ENCODE measurements around the gene PRPF19.
A peak's percentile ranks its signal among the peaks of the same experiment; 100 is the strongest.

PRPF19 gene

DNA sequence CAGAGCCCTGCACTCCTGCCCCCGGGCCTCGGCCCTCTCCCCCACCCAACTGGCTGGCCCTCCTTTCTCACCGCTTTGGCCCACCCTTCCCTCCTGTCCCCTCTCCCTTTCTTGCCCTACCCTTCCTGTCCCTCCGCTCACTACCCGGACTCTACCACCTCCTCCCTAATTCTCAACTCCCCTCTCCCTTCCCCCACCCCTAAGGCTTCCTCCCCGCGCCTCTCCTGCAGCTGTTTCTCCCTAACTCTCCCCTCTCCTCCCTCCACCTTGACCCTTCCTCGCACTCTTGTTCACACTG, 45.2 kb upstream of the PRPF19 start:
- H3K4me3 ChIP-seq (ENCODE audit: low read depth, low read length), result peak overlapping the region; percentile 73
- DNase-seq (ENCODE audit: low read depth), result peak; percentile 58
- TF ChIP-seq CTCF (IDR thresholded peaks at IDR 0.05; ENCODE audit: insufficient read depth, low read depth, low read length, missing control alignments), result no peak

DNA sequence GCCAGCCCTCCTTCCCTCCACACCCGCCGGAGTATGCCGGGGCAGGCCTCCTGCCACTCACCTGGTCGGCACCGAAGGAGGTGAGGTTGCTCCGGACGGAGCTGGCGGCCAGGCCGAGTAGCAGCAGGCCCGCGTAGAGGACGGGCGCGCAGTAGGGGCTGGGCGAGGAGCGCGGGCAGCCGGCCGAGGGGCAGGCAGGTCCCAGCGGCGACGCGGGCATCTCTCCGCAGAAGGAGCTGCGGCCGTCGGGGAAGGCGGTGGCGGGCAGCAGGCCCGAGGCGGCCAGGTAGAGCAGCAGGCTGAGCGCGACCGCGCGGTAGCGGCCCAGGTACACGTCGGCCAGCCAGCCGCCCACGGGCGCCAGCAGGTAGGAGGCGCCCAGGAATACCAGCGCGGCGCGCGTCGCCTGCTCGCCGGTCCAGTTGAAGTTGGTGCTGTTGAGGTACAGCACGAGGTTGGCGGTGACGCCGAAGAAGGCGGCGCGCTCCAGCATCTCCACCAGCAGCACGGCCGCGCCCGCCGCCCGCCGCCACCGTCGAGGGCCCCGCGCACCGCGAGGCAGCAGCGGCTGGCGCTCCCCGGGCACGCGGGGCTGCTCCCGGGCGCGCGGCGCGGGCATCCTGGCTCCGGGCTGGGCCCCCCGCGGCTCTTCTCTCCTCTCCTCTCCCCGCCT, 44.7 kb upstream of the PRPF19 start:
- peak; percentile 63 for DNase-seq (ENCODE audit: low read depth)
- no peak for TF ChIP-seq CTCF (IDR thresholded peaks at IDR 0.05; ENCODE audit: insufficient read depth, low read depth, low read length, missing control alignments)
- H3K4me3 ChIP-seq (ENCODE audit: low read depth, low read length), result peak overlapping the region; percentile 73

DNA sequence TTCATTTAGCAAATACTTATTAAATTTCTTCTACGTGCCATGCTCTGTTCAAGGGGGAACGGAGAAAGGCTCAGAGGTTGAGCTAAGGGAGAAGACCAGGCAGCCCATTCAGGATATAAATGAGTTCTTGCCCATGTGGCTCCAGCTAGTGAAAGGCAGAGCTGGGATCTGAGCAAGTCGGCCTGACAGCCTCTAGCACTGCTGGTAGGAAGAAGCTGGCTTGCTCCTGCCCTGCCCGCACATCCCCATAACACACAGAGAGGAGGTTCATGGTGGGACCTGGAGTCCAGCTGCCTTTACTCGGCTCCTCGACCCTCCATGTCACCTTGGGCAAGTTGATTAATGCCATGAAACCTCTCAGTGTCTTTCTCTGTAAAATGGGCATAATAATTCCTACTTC, 43.6 kb upstream of the PRPF19 start:
- no peak for TF ChIP-seq CTCF (IDR thresholded peaks at IDR 0.05; ENCODE audit: insufficient read depth, low read depth, low read length, missing control alignments)
- peak overlapping the region; percentile 73 for H3K4me3 ChIP-seq (ENCODE audit: low read depth, low read length)
- no peak for DNase-seq (ENCODE audit: low read depth)

DNA sequence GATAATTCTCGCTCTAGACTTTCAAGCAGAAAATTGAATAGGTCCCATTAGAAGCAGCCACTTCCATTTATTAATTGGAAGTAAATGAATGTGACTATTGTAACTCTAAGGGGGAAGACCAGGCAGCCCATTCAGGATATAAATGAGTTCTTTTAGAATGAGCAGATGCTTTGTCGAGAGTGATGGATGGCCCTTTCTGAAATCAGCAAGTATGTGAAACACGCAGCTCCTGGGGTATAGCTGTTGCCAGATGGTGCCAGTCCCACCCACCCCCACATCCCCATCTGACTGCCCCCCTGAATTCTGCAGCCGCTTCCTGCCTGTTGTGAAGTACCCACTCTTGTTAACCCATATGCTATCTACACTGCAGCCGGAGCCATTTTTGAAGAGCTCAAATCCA, 41.9 kb upstream of the PRPF19 start:
- no peak for TF ChIP-seq CTCF (IDR thresholded peaks at IDR 0.05; ENCODE audit: insufficient read depth, low read depth, low read length, missing control alignments)
- no peak overlapping the region for H3K4me3 ChIP-seq (ENCODE audit: low read depth, low read length)
- DNase-seq (ENCODE audit: low read depth), result no peak

DNA sequence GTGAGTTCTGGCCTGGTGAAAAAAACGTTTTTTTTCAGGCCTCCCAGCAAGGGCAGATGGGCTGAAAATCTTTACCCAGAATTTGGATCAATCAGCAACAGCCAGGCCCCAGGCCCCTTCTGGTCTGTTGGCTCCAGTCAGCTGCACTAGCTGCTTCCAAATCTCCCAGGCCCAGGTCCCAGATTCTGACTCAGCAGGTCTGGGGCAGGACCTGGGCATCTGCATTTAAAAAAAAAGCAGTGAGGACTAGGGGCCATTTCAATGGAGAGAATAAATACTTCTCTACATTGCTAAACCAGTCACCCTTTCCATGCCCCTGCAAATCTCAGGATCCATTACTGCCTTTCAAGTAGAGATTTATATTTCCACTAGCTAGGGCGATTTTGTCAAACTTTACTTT, 41.3 kb upstream of the PRPF19 start:
- no peak for DNase-seq (ENCODE audit: low read depth)
- no peak for TF ChIP-seq CTCF (IDR thresholded peaks at IDR 0.05; ENCODE audit: insufficient read depth, low read depth, low read length, missing control alignments)
- H3K4me3 ChIP-seq (ENCODE audit: low read depth, low read length), result no peak overlapping the region

DNA sequence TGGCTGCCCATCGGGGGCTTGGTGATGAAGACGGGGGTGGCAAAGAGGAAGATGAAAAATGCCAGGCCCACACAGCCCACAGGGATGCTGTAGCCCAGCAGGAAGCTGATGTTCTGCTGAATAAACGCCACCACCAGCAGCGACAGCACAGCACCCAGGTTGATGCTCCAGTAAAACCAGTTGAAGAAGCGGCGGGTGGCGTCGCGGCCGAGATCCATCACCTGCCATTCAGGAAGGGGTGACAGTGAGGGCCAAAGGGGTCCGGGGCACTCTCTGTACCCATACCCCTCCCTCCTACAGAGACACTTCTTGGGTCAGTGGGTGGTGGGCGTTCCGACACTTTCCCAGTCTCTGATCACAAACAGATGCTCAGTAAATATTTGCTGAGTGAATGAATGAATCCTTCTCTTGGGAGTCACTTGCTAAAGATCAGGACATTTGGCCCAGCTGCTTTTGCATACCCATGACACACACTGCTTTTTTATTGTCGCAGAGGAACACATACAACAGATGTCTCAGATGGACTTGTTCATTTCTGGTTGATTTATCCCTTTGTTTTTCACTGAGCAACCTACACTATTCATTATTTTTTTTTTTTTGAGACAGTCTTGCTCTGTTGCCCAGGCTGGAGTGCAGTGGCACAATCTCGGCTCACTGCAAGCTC, 40.3 kb upstream of the PRPF19 start:
- DNase-seq (ENCODE audit: low read depth), result no peak
- TF ChIP-seq CTCF (IDR thresholded peaks at IDR 0.05; ENCODE audit: insufficient read depth, low read depth, low read length, missing control alignments), result no peak
- H3K4me3 ChIP-seq (ENCODE audit: low read depth, low read length), result no peak overlapping the region

DNA sequence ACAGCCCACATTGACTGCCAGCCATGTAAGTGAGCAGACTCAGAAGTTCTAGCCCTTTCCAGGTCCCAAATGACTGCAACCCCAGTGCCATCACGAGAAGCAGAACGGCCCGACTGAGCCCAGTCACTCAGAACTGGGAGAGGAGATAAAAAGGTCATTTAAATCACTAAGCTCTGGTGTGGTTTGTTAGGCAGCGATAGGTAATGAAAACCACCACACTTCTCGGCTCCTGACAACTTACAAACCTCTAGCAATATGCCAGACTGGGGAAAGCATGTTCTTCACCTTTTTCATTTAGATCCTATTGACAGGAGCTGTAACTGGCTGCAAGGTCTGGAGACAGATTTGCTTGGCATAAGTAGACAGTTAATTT, 38.9 kb upstream of the PRPF19 start:
- TF ChIP-seq CTCF (IDR thresholded peaks at IDR 0.05; ENCODE audit: insufficient read depth, low read depth, low read length, missing control alignments), result no peak
- no peak for DNase-seq (ENCODE audit: low read depth)
- H3K4me3 ChIP-seq (ENCODE audit: low read depth, low read length), result no peak overlapping the region

All from GM12865 (cell line).